Measurements from ENCODE around the gene TFAM. TPM values are rescaled to one million over a fixed set of nuclear protein-coding genes. Genes with fewer than 3 reads are reported as not detected.

Gene TFAM
- total RNA-seq = 13.3 TPM

GRCh38 chr10:58384999-58385783, at the start of gene TFAM:
TFAM (plus strand) TSS chr10:58385410; CDS start chr10:58385548, 138 bp downstream.
- Histone ChIP-seq H3K27ac (peak within 1 kb of the TSS; percentile 90), H3K4me3 (peak within 1 kb of the TSS; percentile 86 to 91), H3K36me3 (peaks cover 0 to 16% of the 10 kb centered on the region in 2 donors), H3K9me3 (no peaks in the 10 kb centered on the region), H3K4me1 (peaks cover 19% of the 10 kb centered on the region), H3K27me3 (no peaks in the 10 kb centered on the region)
- peak in 1 of 2 donors; percentile 62 for TF ChIP-seq POLR2A (IDR thresholded peaks at IDR 0.05)
- TF ChIP-seq, protein P1, sequence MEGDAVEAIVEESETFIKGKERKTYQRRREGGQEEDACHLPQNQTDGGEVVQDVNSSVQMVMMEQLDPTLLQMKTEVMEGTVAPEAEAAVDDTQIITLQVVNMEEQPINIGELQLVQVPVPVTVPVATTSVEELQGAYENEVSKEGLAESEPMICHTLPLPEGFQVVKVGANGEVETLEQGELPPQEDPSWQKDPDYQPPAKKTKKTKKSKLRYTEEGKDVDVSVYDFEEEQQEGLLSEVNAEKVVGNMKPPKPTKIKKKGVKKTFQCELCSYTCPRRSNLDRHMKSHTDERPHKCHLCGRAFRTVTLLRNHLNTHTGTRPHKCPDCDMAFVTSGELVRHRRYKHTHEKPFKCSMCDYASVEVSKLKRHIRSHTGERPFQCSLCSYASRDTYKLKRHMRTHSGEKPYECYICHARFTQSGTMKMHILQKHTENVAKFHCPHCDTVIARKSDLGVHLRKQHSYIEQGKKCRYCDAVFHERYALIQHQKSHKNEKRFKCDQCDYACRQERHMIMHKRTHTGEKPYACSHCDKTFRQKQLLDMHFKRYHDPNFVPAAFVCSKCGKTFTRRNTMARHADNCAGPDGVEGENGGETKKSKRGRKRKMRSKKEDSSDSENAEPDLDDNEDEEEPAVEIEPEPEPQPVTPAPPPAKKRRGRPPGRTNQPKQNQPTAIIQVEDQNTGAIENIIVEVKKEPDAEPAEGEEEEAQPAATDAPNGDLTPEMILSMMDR (IDR thresholded peaks at IDR 0.05) = peak; percentile 10 to 74 (median 20)
- peak; percentile 89 to 93 for TF ChIP-seq POLR2AphosphoS5 (IDR thresholded peaks at IDR 0.05; ENCODE audit: insufficient read depth in 1 of 2, low read depth in 1 of 2)
- DNase-seq (ENCODE audit: extremely low spot score in 2 of 2) = peak in 1 of 2 donors; percentile 96
- intact Hi-C loops (cut with DNase I) = no loop called here

- intact Hi-C loops (cut with DNase I) = no loop called here
- Histone ChIP-seq H3K9me3 (no peaks in the 10 kb centered on the region), H3K27me3 (no peaks in the 10 kb centered on the region), H3K36me3 (no peaks in the 10 kb centered on the region), H3K4me1 (peaks cover 20% of the 10 kb centered on the region), H3K4me3 (peak overlapping the region; percentile 86 to 97), H3K27ac (no peak overlapping the region)
- DNase-seq (ENCODE audit: extremely low spot score in 2 of 2) = no peak
- TF ChIP-seq POLR2AphosphoS5 (IDR thresholded peaks at IDR 0.05; ENCODE audit: insufficient read depth in 1 of 2, low read depth in 1 of 2) = no peak
- TF ChIP-seq, protein P1 (IDR thresholded peaks at IDR 0.05) = no peak
- TF ChIP-seq POLR2A (IDR thresholded peaks at IDR 0.05) = no peak
These were observed 49.0 kb upstream of the TFAM start for GRCh38 chr10:58336242-58336641.

DNA sequence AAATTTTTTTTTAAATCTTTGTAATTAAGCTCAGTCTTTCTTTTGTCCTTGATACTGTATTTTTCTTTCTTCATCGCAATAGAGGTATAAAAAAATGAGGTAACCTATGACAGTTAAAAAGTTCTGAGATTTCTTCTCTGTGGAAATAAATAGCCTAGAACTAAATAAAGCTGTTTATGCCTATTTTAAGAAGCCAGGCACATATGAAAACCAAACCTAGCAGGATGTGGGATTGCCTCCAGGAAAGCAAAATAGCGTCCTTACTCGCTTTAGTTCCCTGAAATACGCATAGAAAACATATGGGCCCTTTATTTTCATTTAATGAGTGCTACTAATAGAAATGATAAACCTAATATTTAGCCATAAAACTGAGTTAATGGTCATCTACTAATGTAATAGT, 43.8 kb upstream of the TFAM start:
- no peak for DNase-seq (ENCODE audit: extremely low spot score in 2 of 2)
- Histone ChIP-seq H3K4me1 (peaks cover 10% of the 10 kb centered on the region), H3K4me3 (no peak overlapping the region), H3K9me3 (no peaks in the 10 kb centered on the region), H3K27ac (no peak overlapping the region), H3K27me3 (no peaks in the 10 kb centered on the region), H3K36me3 (no peaks in the 10 kb centered on the region)
- TF ChIP-seq POLR2A (IDR thresholded peaks at IDR 0.05) = no peak
- no peak for TF ChIP-seq POLR2AphosphoS5 (IDR thresholded peaks at IDR 0.05; ENCODE audit: insufficient read depth in 1 of 2, low read depth in 1 of 2)
- TF ChIP-seq, protein P1 (IDR thresholded peaks at IDR 0.05) = no peak
- intact Hi-C loops (cut with DNase I) = no loop called here

DNA sequence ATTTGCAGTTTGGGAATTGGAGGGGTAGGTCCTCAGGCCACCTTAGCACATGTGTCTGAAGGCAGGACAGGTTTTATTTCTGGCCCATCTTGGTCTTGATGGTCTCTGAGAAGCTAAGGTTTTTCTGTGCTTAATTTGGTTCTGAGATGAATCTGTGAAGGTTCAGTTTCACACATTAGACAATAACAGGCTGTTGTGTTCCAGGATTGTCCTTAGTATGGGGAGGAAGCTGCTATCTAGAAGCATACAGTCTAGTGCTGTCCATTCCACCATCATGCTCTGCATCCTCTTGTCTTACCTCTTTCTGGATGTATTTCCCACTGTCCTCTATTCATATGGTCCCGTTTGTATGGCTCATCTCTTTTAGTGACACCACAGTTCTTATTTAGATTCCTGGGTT, 43.3 kb upstream of the TFAM start:
- Histone ChIP-seq H3K9me3 (no peaks in the 10 kb centered on the region), H3K27me3 (no peaks in the 10 kb centered on the region), H3K4me1 (peaks cover 5% of the 10 kb centered on the region), H3K4me3 (no peak overlapping the region), H3K36me3 (no peaks in the 10 kb centered on the region), H3K27ac (no peak overlapping the region)
- no peak for DNase-seq (ENCODE audit: extremely low spot score in 2 of 2)
- TF ChIP-seq, protein P1 (IDR thresholded peaks at IDR 0.05) = no peak
- no peak for TF ChIP-seq POLR2AphosphoS5 (IDR thresholded peaks at IDR 0.05; ENCODE audit: insufficient read depth in 1 of 2, low read depth in 1 of 2)
- TF ChIP-seq POLR2A (IDR thresholded peaks at IDR 0.05) = no peak
- intact Hi-C loops (cut with DNase I) = no loop called here

GRCh38 chr10:58347967-58348366, 37.2 kb upstream of the TFAM start:
- Histone ChIP-seq H3K27me3 (no peaks in the 10 kb centered on the region), H3K9me3 (no peaks in the 10 kb centered on the region), H3K36me3 (no peaks in the 10 kb centered on the region), H3K4me1 (peaks cover 10% of the 10 kb centered on the region), H3K27ac (no peak overlapping the region), H3K4me3 (no peak overlapping the region)
- no peak for DNase-seq (ENCODE audit: extremely low spot score in 2 of 2)
- no peak for TF ChIP-seq POLR2A (IDR thresholded peaks at IDR 0.05)
- TF ChIP-seq, protein P1 (IDR thresholded peaks at IDR 0.05) = no peak
- no peak for TF ChIP-seq POLR2AphosphoS5 (IDR thresholded peaks at IDR 0.05; ENCODE audit: insufficient read depth in 1 of 2, low read depth in 1 of 2)
- intact Hi-C loops (cut with DNase I) = no loop called here
